Measurements from ENCODE around the gene STK32B. TPM values are rescaled to one million over a fixed set of nuclear protein-coding genes. Genes with fewer than 3 reads are reported as not detected.

The STK32B gene
- total and polyA plus RNA-seq, 8 donors: 0.61 to 5.5 (median 3.1) TPM

DNA sequence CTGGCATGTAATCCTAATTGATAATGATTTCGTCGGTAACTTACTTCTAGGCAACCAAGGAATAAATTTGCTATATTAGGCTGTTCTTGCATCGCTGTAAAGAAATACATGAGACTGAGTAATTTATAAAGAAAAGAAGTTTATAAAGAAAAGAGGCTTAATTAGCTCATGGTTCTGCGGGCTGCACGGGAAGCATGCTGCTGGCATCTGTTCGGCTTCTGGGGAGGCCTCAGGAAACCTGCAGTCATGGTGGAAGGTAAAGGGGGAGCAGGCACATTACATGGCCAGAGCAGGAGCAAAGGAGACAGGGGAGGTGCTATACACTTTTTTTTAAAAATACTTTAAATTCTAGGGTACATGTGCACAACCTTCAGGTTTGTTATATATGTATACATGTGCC lies 290.2 kb downstream of the STK32B start:
- intact Hi-C loops (cut with DNase I; ENCODE audit: low total_unique reads): no loop called here
- no peaks in the 10 kb centered on the region for H3K4me1 ChIP-seq
- 79 to 89% (median 84%) methylated on average over 6 of the region's 6 CpGs for WGBS, 5 donors
- H3K27me3 ChIP-seq: no peaks in the 10 kb centered on the region
- H3K9me3 ChIP-seq: peaks cover 0 to 6% (median 0%) of the 10 kb centered on the region in 4 donors
- no peak overlapping the region for H3K27ac ChIP-seq
- H3K4me3 ChIP-seq: no peak overlapping the region
- no peak for DNase-seq
- TF ChIP-seq POLR2AphosphoS5 (IDR thresholded peaks at IDR 0.05) (no peak), POLR2A (IDR thresholded peaks at IDR 0.05) (no peak), EP300 (IDR thresholded peaks at IDR 0.05) (no peak)
- TF ChIP-seq, protein P1, sequence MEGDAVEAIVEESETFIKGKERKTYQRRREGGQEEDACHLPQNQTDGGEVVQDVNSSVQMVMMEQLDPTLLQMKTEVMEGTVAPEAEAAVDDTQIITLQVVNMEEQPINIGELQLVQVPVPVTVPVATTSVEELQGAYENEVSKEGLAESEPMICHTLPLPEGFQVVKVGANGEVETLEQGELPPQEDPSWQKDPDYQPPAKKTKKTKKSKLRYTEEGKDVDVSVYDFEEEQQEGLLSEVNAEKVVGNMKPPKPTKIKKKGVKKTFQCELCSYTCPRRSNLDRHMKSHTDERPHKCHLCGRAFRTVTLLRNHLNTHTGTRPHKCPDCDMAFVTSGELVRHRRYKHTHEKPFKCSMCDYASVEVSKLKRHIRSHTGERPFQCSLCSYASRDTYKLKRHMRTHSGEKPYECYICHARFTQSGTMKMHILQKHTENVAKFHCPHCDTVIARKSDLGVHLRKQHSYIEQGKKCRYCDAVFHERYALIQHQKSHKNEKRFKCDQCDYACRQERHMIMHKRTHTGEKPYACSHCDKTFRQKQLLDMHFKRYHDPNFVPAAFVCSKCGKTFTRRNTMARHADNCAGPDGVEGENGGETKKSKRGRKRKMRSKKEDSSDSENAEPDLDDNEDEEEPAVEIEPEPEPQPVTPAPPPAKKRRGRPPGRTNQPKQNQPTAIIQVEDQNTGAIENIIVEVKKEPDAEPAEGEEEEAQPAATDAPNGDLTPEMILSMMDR (IDR thresholded peaks at IDR 0.05): no peak
- H3K36me3 ChIP-seq: no peaks in the 10 kb centered on the region

DNA sequence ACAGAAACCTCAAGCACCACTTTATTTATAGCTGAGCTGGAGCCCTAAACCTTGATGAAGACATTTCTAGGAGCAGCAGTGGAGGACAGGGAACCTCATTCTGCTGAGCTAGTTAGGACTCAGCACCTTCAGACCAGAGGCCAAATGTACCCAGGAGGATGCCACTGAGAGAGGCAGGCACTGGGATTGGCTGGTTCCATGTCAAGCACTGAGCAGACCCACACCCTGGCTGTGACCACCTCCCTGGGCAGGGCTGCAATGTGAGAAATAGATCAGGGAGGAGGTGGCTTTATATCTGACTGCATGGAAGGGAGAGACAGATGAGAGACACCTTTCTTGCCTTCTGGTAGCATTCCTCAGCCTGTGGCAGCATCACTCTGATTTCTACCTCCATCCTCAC lies 304.6 kb downstream of the STK32B start:
- Histone ChIP-seq H3K36me3 (no peaks in the 10 kb centered on the region), H3K4me3 (no peak overlapping the region), H3K9me3 (no peaks in the 10 kb centered on the region), H3K27ac (no peak overlapping the region), H3K27me3 (no peaks in the 10 kb centered on the region), H3K4me1 (no peaks in the 10 kb centered on the region)
- TF ChIP-seq EP300 (IDR thresholded peaks at IDR 0.05) (no peak), POLR2AphosphoS5 (IDR thresholded peaks at IDR 0.05) (no peak), POLR2A (IDR thresholded peaks at IDR 0.05) (no peak)
- TF ChIP-seq, protein P1 (IDR thresholded peaks at IDR 0.05): no peak
- intact Hi-C loops (cut with DNase I; ENCODE audit: low total_unique reads): no loop called here
- no peak for DNase-seq

DNA sequence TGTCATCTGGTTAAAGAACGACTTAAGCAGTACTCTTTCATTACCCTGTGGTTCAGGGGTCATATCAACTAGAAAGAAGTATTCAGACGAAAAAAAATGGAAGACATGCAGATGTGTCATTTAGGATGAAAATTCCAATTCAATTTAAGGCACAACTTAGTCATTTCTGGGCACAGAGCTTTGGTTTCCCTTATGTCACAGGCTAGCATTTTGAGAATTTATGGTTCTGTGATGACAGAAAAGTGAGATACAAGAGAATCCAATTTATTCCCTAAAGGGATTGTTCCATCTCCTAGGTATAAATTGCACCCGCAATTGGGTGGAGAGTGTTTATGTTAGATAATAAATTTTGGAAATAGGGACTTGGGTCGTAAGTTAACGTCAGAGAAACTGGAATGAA lies 306.6 kb downstream of the STK32B start:
- H3K27ac ChIP-seq: no peak overlapping the region
- no peaks in the 10 kb centered on the region for H3K9me3 ChIP-seq
- TF ChIP-seq EP300 (IDR thresholded peaks at IDR 0.05) (no peak), POLR2AphosphoS5 (IDR thresholded peaks at IDR 0.05) (no peak), POLR2A (IDR thresholded peaks at IDR 0.05) (no peak)
- TF ChIP-seq, protein P1 (IDR thresholded peaks at IDR 0.05): no peak
- no peaks in the 10 kb centered on the region for H3K4me1 ChIP-seq
- no peaks in the 10 kb centered on the region for H3K36me3 ChIP-seq
- H3K27me3 ChIP-seq: no peaks in the 10 kb centered on the region
- WGBS, 5 donors: 60 to 67% (median 65%) methylated on average over 5 of the region's 5 CpGs
- DNase-seq: no peak
- H3K4me3 ChIP-seq: no peak overlapping the region
- intact Hi-C loops (cut with DNase I; ENCODE audit: low total_unique reads): no loop called here

DNA sequence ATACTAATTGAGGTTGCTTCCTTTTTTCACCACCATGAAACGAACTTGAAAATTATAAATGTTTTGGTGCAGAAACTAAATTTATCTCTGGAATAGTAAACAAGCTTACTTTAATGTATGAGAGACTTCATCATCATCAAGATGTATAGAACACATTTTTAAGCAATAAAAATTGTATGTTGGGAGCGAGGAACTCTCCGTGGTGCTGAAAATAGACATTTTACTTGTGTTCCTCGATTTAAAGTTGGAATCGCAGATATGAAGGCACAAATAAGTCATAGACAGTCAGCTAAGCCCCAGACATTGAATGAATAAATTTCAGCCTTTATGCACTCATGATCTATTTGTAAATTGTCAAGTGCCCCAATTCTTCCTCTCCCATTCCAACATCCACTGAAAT lies 310.7 kb downstream of the STK32B start:
- Histone ChIP-seq H3K4me3 (no peak overlapping the region), H3K36me3 (no peaks in the 10 kb centered on the region), H3K27me3 (no peaks in the 10 kb centered on the region), H3K4me1 (no peaks in the 10 kb centered on the region), H3K27ac (no peak overlapping the region), H3K9me3 (no peaks in the 10 kb centered on the region)
- WGBS, 5 donors: 75 to 82% (median 78%) methylated on average over 5 of the region's 5 CpGs
- peak in 1 of 2 donors; percentile 44 for DNase-seq
- TF ChIP-seq EP300 (IDR thresholded peaks at IDR 0.05) (no peak), POLR2AphosphoS5 (IDR thresholded peaks at IDR 0.05) (no peak), POLR2A (IDR thresholded peaks at IDR 0.05) (no peak)
- TF ChIP-seq, protein P1 (IDR thresholded peaks at IDR 0.05): no peak
- intact Hi-C loops (cut with DNase I; ENCODE audit: low total_unique reads): no loop called here

Measured in stomach (tissue), 9 donors.